ENCODE results near the gene TMEM88. TPM values are rescaled to one million over a fixed set of nuclear protein-coding genes. Genes with fewer than 3 reads are reported as not detected.
A peak's percentile ranks its signal among the peaks of the same experiment; 100 is the strongest.

Gene TMEM88
- total RNA-seq (2014; rRNA removed; shearing (Covaris generic)), result not detected in 2 replicates

GRCh38 chr17:7854851-7855659, at the start of gene TMEM88:
TMEM88 (plus strand) TSS chr17:7855066; CDS start chr17:7855075, 9 bp downstream.
- no peak for DNase-seq (ENCODE audit: low spot score)

- no peak for DNase-seq (ENCODE audit: low spot score)
These were observed 48.3 kb upstream of the TMEM88 start for GRCh38 chr17:7806587-7806986.

DNA sequence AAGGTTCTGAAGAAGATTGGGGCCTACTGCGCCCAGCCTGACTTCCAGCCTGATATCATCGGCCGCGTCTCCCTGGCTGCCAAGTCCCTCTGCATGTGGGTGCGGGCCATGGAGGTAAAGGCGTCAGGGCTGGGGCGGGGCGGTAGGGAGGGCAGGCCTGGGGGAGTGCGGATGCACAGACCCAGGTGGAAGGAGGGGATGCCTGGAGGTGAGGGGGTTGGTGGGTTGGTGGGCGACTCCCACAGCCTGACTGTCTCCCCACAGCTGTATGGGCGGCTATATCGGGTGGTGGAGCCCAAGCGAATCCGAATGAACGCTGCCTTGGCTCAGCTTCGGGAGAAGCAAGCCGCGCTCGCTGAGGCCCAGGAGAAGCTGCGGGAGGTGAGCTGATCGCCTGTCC, 47.7 kb upstream of the TMEM88 start:
- no peak for DNase-seq (ENCODE audit: low spot score)

DNA sequence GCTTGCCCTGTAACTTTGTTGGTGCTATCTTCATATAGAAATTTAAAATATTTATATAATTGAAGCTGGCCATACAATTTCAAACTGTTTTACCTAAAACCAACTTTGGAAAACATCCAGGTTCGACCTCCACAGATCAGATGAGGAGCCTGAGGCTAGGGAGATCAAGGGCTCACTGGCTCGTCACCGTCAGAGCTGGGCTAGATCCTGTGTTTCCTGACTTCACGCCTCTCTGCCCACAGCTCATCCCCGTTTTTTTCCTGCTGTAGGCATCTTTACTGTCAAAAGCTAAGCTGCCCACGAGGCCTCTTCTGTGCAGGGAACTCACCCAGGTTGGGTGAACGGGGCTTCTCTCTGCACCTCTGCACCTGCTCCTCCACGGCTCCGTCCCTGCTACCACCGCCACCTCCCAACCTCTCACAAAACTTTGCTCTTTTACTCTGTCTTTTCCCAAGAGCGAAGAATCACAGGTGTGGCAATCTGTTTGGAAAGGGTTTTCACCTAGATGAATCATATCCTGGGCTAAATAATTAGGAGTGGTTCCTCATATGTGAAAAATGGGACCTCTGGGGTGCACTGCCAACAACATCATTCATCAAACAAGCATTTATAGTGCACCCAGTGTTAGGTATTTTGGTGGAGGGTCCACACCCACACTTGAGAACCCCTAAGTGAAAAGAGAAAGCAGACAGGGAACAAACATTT, 45.6 kb upstream of the TMEM88 start:
- DNase-seq (ENCODE audit: low spot score), result peak; percentile 70

DNA sequence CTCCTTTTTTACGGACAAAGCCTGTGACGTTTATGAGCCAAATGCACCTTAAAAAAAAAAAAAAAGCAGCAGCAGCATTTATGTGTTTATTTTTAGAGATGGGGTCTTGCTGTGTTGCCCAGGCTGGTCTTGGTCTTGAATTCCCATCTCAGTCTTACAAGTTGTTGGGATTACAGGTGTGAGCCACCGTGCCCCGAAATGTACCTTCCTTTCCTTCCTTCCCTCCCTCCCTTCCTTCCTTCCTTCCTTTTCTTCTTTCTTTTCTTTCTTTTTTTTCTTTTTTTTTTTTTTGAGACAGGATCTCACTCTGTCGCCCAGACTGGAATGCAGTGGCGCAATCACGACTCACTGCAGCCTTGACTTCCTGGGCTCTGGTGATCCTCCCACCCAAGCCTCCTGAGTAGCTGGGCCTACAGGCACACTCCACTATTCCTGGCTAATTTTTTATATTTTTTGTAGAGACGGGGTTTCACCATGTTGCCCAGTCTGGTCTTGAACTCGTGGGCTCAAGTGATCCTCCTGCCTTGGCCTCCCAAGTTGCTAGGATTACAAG, 45.0 kb upstream of the TMEM88 start:
- peak; percentile 34 for DNase-seq (ENCODE audit: low spot score)

DNA sequence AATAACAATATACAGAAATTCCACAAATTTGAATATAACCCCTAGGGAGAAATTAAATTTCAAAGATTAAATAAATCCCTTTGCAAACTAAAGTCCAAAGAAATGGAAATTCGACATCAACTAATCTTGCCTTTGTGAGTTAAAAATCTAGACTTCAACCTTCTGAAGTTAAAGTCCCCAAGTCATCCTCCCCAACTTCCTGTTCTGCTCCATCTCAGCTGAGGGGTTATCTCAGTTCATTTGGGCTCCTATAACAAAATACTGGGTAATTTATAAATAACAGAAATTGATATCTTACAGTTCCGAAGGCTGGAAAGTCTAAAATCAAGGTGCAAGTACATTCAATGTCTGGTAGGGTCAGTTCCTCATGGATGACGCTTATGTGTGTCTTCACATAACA, 43.6 kb upstream of the TMEM88 start:
- DNase-seq (ENCODE audit: low spot score), result no peak

DNA sequence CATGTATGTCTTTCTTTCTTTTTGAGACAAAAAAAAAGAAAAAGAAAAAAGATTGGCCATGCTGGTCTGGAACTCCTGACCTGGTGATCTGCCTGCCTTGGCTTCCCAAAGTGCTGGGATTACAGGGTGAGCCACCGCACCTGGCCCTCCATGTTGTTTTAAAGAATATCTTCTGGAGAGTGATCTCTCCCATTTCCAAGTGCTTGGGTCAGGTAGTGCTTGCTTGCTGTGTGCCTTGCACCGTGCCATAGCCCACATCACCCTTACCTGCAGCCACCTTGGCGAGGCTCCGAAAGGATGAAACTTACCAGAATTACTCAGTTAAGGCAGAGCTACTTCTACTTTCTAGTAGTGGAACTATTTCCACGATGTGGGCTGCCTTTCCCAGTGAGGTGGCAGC, 39.9 kb upstream of the TMEM88 start:
- no peak for DNase-seq (ENCODE audit: low spot score)

- DNase-seq (ENCODE audit: low spot score), result no peak
These were observed 37.8 kb upstream of the TMEM88 start for GRCh38 chr17:7816926-7817642.

- no peak for DNase-seq (ENCODE audit: low spot score)
These were observed 37.3 kb upstream of the TMEM88 start for GRCh38 chr17:7817643-7817964.

GRCh38 chr17:7818026-7818425, 36.8 kb upstream of the TMEM88 start:
- DNase-seq (ENCODE audit: low spot score), result no peak

DNA sequence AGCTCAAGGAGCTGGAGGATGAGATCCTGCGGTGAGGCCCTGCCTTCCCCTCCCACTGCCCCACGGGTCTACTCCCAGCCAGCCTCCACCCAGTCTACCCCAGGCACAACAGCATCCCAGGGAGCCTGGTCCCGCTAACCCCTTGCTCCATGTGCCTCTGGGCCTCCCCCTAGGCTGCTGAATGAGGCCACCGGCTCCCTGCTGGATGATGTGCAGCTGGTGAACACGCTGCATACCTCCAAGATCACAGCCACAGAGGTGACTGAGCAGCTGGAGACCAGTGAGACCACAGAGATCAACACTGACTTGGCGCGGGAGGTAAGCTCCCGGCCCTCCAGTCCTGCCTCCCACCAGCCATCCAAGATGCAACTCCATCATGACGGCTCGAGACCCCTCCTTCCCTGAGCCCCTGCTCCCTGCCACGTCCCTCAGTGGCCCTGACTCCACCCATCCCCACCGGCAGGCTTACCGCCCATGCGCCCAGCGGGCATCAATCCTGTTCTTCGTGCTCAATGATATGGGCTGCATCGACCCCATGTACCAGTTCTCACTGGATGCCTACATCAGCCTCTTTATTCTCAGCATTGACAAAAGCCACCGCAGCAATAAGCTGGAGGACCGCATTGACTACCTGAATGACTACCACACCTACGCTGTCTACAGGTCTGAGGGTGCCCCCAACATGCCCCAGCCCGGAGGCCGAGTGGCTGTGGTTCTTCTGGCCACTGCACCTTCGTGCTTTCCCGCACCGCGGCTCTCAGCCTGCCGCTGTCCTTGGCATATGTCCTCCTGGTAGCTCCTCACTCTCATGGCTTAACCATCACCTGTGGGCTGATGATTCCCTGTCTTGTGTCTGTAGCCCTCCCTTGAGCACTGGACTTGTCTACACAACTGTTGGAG, 35.9 kb upstream of the TMEM88 start:
- DNase-seq (ENCODE audit: low spot score), result no peak

- DNase-seq (ENCODE audit: low spot score), result no peak
These were observed 34.6 kb upstream of the TMEM88 start for GRCh38 chr17:7820231-7820630.

DNA sequence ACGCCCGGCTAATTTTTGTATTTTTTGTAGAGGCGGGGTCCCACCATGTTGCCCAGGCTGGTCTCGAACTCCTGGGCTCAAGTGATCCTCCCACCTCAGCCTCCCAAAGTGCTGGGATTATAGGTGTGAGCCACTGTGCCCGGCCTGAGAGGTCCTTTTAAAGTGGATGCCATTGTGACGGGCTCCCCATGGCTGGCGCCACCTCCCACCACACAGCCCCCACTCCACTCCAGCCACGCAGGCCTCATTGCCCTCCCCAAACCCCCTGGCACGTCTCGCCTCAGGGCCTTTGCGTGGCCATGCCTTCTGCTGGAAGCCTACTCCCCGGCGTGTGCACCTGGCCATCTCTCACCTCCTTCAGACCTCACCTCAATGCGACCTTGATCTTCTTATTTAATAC, 32.7 kb upstream of the TMEM88 start:
- no peak for DNase-seq (ENCODE audit: low spot score)

- no peak for DNase-seq (ENCODE audit: low spot score)
These were observed 31.3 kb upstream of the TMEM88 start for GRCh38 chr17:7823581-7824001.

DNA sequence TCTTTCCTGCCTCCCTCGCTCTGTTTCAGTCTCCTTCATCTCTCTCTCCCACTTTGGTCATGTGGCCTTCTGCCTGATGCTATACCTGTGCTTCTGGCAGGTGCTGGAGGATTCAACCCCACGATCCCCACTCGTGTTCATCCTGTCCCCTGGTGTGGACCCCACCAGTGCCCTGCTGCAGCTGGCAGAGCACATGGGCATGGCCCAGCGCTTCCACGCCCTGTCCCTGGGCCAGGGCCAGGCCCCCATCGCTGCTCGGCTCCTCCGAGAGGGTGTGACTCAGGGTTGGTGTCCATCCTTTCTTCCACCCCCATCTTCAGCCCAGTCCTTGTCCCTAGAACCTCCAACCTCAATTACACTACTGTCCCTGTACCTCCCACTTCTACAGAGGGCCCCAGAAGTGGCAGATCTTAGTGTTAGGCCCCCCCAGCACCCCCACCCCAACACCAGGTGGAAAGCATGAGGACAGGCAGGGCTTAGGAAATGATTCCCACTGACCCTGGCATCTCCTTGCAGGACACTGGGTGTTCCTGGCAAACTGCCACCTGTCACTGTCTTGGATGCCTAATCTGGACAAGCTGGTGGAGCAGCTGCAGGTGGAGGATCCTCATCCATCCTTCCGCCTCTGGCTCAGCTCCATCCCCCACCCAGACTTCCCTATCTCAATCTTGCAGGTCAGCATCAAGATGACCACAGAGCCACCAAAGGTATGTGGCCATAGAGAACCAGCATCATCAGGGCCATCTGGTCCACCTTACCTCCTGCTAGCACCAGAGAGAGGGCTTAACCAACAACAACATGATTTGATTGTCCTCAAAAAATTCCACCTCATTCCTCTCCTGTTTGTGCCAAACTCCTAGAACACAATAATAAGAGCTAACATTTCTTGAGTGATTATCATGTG, 30.6 kb upstream of the TMEM88 start:
- no peak for DNase-seq (ENCODE audit: low spot score)

GRCh38 chr17:7825206-7825990, 29.5 kb upstream of the TMEM88 start:
- peak; percentile 46 for DNase-seq (ENCODE audit: low spot score)

GRCh38 chr17:7830616-7831015, 24.2 kb upstream of the TMEM88 start:
- DNase-seq (ENCODE audit: low spot score), result no peak

GRCh38 chr17:7831233-7831632, 23.6 kb upstream of the TMEM88 start:
- no peak for DNase-seq (ENCODE audit: low spot score)

DNA sequence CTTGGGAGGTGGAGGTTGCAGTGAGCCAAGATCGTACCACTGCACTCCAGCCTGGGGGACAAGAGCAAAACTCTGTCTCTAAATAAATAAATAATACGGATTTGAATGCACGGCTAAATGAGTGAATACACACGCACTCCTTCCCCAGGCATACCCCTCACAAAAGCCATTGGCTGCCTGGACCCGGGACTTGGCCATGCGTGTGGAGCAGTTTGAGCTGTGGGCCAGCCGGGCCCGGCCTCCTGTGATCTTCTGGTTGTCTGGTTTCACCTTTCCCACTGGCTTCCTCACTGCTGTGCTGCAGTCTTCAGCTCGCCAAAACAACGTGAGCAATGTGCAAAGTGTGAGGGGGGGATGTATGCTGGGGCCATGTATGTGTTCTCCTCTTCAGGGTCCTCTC, 22.4 kb upstream of the TMEM88 start:
- no peak for DNase-seq (ENCODE audit: low spot score)

Data from A172 (cell line).